Activated CD4-positive, alpha-beta T cell treated with anti-CD3 and anti-CD28 coated beads, Interleukin-2, amount 10 ng/mL, durations not matched to agents 24 days and 14 days (primary cell): ENCODE measurements around the gene AVPR1B. TPM values are rescaled to one million over a fixed set of nuclear protein-coding genes. Genes with fewer than 3 reads are reported as not detected.
"Not testable (repeated sequence)": the region's sequence is repeated elsewhere in the genome, so short reads cannot be mapped to it uniquely, and the experiment has no call there.

Experiments used
- DNase-seq: peaks from one replicate; pipeline ENCODE4 v3.0.0; 2022
- H3K27ac Mint-ChIP-seq: one replicate; pipeline ENCODE4 v1.8.0; 2022; ENCODE audit warnings: mild to moderate bottlenecking, mixed read lengths
- H3K27me3 Mint-ChIP-seq: one replicate; pipeline ENCODE4 v1.8.0; 2022; ENCODE audit warnings: mixed read lengths
- H3K36me3 Mint-ChIP-seq: one replicate; pipeline ENCODE4 v1.8.0; 2022; ENCODE audit warnings: low read depth, mild to moderate bottlenecking, mixed read lengths
- H3K4me1 Mint-ChIP-seq: one replicate; pipeline ENCODE4 v1.8.0; 2021; ENCODE audit warnings: mixed read lengths
- H3K4me3 Mint-ChIP-seq: one replicate; pipeline ENCODE4 v1.8.0; 2022; ENCODE audit warnings: mild to moderate bottlenecking, moderate library complexity, mixed read lengths
- H3K9me3 Mint-ChIP-seq: one replicate; pipeline ENCODE4 v1.8.0; 2021; ENCODE audit warnings: mixed read lengths
- intact Hi-C: fragments of 100-400 bp; cut with micrococcal nuclease; formaldehyde crosslinking; loops from one replicate; pipeline ENCODE4 v1.15.1; 2023
- total RNA-seq: library from RNA; stranded (reverse); gene quantifications from 2 replicates; pipeline ENCODE4 v1.2.3, GENCODE V29; 2022

Gene AVPR1B
- total RNA-seq, 1 donor from 2014 or later = not detected

GRCh38 chr1:206064001-206064400 lies 53.2 kb downstream of the AVPR1B start:
- H3K36me3 Mint-ChIP-seq, H3K27ac Mint-ChIP-seq, intact Hi-C loops, DNase-seq, H3K9me3 Mint-ChIP-seq, H3K4me3 Mint-ChIP-seq, H3K4me1 Mint-ChIP-seq: not testable (repeated sequence)
- H3K27me3 Mint-ChIP-seq = peaks cover 63% of the 10 kb centered on the region

- intact Hi-C loops = no loop called here
- H3K36me3 Mint-ChIP-seq = no peaks in the 10 kb centered on the region
- H3K27ac Mint-ChIP-seq = no peak overlapping the region
- peaks cover 4% of the 10 kb centered on the region for H3K4me1 Mint-ChIP-seq
- H3K4me3 Mint-ChIP-seq = no peak overlapping the region
- H3K9me3 Mint-ChIP-seq = no peaks in the 10 kb centered on the region
- DNase-seq = no peak
- peaks cover 50% of the 10 kb centered on the region for H3K27me3 Mint-ChIP-seq
These were observed 54.7 kb downstream of the AVPR1B start for GRCh38 chr1:206062464-206062863.

GRCh38 chr1:206060844-206061243 lies 56.3 kb downstream of the AVPR1B start:
- intact Hi-C loops = no loop called here
- H3K36me3 Mint-ChIP-seq = no peaks in the 10 kb centered on the region
- no peak for DNase-seq
- H3K27ac Mint-ChIP-seq = no peak overlapping the region
- H3K4me3 Mint-ChIP-seq = no peak overlapping the region
- H3K27me3 Mint-ChIP-seq = peaks cover 50% of the 10 kb centered on the region
- H3K9me3 Mint-ChIP-seq = no peaks in the 10 kb centered on the region
- no peaks in the 10 kb centered on the region for H3K4me1 Mint-ChIP-seq

Other genes with a start within 250 kb of the AVPR1B start
- not detected in 2 replicates for gene SLC26A9, start 173.9 kb downstream of the AVPR1B start, total RNA-seq
- gene RAB7B, start 114.0 kb downstream of the AVPR1B start, total RNA-seq = not detected in 2 replicates
- gene CTSE, start 93.5 kb downstream of the AVPR1B start, total RNA-seq = not detected in 2 replicates
- gene RHEX, start 64.2 kb downstream of the AVPR1B start, total RNA-seq = not detected in 2 replicates
- 29.1 and 35.5 TPM in 2 replicates for gene FAM72A, start 85.5 kb upstream of the AVPR1B start, total RNA-seq
- 102 and 105 TPM in 2 replicates for gene SRGAP2, start 86.2 kb upstream of the AVPR1B start, total RNA-seq